HG03354 (cell line): ENCODE results near the gene RGR.

Experiments used
- ATAC-seq: cut with Tn5 transposase; IDR thresholded peaks from one replicate; pipeline ENCODE4 v1.9.1; 2021; ENCODE audit warnings: mild to moderate bottlenecking; ENCODE audit not compliant: unreplicated experiment, poor library complexity, severe bottlenecking

The RGR gene

GRCh38 chr10:84216834-84217233 is 28.0 kb upstream of the RGR start:
- ATAC-seq: no peak

- no peak for ATAC-seq
Measured at GRCh38 chr10:84217746-84218145, 27.1 kb upstream of the RGR start.

DNA sequence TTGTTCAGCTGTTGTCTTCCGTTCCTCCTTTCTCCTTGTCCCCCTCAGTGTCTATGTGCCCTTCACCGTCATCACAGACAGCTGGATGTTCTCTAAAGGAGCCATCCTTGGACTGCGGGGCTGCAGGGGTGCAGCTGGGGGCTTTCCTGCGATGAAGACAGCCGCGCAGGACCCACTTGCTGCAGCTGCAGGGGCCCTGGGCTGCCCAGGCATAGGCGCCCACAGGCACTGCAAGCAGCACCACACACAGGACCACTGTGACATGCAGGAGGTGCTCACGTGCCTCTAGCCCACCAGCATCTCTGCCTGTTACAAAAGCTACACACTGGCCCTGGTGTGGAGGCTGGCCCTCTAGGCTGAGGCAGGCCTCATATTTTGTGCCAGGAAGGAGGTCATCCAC is 22.9 kb upstream of the RGR start:
- no peak for ATAC-seq

DNA sequence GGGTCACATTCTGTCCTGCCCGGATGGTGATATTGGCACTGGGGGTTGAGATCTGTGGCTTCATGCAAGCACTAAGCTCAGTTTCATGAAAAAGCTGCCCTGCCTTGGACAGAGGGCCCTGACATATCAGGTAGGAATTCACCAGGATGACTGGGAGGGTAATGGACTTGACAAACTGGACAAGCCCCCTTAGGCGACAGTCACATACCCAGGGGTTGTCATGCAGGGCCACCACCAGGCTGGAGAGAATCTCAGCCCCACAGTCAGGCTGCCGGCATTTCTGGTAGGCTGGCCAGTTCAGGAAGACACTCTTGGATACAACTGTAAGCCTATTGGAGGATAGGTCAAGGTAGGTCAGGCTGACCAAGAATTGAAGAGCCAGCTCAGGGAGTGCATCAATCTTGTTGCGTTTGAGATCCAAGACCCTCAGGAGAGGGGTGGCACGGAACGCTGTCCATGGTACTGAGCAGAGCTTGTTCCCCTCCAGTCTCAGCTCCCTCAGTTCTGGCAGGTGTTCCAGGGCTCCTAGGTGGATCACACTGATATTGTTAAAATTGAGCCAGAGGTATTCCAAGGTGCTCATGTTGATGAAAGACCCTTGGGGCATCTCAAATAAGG is 20.3 kb upstream of the RGR start:
- no peak for ATAC-seq

DNA sequence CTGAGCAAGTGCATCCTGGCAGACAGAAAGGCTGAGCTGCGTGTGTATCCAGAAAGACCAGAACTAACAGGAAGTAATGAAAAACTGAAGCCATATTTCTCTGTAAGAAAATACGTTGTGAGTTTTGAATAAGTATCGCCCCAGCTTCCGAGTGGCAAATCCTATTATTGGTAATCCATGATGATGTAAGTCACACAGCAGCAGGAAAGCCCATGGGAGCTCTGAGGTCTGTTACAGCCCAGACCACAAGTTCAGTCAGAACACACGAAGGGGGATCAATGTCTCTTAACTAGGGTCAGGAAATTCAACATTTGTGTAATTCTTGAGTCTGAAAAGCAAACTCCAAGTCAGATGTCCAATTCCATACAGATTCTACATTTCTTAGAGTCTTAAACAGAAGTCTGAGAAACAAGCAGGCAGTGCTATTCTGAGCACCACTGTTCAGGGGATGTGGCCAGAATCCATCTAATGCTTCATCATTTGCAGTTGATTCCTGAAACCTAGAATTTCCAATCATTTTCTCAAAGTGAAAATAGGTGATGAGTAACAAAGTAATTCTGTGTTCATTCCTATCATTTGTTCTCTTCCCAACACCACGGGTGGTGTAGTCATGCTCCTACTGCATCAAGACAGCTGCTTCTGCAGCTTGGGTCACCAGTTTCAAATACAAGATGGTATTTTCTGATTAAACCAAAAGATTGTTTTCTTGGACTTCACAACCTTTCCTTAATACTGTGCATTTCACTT is 19.3 kb upstream of the RGR start, which contains the start of gene LRIT2:
Gene LRIT2 (minus strand): TSS at position 118 of the 747 bp plus-strand sequence. CDS start 24 bp downstream, at position 94.
- ATAC-seq: no peak

DNA sequence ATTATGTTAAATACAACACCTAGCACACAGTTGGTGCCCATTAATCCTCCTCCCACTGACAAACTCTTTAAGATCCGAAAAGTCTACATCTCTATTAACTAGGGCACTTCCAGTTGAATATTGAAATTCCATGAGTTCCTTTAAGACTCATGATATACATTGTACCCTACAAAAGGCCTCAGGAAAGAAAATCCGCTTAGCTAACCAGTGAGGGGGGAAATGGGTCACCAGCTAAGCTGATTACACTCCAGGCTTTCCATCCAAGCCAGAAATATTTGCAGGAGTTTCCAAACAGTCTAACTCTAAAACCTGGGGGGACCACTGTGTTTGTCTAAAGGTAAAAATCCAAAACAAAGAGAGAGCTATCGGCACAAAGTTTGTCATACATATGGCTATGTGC is 18.2 kb upstream of the RGR start:
- no peak for ATAC-seq

DNA sequence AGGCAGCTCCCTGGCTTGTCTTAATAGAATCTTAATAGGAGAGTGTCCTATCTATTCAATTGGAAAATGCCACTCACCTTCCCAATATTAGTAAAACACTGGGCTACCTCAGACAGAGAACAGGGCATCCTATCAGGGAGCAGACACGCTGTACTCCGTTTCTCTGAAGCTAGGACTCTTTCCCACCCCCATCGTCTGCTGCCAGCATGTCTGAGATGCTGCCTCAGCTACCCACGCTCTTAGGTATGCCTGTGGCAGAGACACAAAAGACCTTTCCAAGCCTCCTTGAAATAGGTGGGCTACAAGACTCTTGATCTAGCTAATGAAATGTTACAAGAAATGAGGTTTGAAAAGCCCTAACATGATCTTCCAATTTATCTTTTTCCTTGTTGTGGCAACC is 17.0 kb upstream of the RGR start:
- ATAC-seq: no peak

- no peak for ATAC-seq
Measured at GRCh38 chr10:84230359-84230758, 14.5 kb upstream of the RGR start.

- no peak for ATAC-seq
Measured at GRCh38 chr10:84232376-84232775, 12.5 kb upstream of the RGR start.

- ATAC-seq: no peak
Measured at GRCh38 chr10:84233940-84234339, 10.9 kb upstream of the RGR start.

DNA sequence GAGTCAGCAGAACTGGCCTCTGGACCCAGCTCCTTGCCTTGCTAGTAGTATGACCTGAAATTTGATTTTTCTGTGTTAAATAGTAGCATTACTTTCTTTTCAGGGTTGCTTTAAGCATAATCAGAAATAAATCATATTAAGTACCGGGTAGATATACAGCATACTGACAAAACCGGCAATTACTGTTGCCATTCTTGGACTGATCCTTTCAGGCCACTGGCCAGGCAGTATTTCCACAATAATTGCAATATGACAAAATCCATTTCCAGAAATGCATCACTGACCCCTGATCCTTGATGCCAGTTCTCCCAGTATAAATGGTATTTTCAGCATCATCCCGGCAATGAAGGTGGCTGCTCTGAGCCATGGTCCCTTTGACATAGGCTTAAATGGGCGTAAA is 10.4 kb upstream of the RGR start:
- ATAC-seq: no peak

GRCh38 chr10:84235096-84235495 is 9.8 kb upstream of the RGR start:
- no peak for ATAC-seq

DNA sequence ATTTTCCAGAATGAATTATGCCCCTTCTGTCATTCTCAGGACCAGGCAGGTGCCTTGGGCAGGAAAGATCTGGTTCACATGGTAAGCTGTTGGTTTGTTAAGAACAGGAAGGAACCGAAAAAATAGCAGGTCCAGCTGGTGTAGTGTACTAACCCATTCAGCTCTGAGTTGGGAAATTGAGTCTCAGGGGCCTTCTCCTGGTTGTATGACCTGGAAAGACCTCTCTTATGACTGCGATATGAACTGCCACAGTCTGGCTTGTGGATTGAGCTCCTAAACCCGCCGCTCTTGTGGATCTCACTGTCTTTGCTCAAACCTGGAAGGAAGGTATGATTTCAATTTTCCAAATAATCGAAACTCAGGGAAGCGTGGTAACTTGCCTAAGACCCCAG is 8.1 kb upstream of the RGR start:
- ATAC-seq: no peak

DNA sequence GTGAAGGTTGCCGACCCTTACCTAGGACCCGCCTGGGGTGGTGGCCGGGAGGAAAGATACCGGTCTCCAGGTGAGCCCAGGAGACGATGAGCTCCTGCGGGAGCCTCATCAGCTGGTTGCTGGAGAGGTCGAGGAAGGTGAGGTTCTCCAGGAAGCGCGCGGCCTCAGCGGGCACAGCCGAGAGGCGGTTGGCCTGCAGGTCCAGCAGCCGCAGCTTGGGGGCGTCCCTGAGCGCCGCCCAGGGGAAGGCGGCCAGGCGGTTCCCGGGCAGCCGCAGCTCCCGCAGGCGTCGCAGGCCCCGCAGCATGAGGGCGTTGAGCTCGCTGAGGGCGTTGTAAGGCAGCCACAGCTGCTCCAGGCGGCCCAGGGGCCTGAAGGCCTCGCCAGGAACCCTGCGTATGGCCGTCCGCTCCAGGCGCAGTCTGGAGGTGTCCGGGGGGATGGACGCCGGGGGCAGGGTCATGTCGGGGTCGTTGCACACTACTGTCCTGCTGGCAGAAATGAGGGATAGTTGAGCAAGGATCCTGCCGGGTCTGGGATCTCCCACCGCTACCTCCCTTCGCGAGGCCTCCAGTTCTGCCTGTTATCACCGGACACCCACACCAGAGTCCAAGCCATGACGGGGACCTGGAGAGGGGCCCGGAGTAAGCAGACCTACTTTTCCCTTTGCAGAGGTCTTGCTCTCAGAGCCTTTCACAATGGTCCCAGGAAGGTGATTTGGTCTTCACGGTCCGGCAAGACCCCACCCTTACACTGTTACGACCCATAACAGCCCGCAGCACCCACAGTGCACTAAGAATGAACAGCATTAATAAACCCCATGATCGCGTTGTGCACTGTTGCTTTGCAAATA is 7.4 kb upstream of the RGR start:
- no peak for ATAC-seq

DNA sequence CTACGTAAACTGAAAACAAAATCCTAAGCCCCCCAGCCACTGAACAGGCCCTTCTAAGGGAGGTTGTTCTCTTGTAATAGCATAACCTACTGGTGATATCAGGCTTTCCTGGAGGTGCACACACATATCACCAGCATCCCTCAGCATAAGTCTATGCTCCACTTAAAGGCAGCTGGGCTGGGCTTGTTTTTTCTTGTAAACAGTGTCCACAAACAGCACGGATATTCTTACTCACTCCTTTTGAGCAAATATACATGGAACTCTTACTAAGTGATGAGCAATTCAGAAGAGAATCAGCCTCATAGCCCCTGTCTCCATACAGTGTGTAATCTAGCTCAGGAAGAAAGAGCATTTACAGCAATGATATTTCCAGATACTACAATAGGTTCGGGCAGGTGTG is 5.9 kb upstream of the RGR start:
- no peak for ATAC-seq

DNA sequence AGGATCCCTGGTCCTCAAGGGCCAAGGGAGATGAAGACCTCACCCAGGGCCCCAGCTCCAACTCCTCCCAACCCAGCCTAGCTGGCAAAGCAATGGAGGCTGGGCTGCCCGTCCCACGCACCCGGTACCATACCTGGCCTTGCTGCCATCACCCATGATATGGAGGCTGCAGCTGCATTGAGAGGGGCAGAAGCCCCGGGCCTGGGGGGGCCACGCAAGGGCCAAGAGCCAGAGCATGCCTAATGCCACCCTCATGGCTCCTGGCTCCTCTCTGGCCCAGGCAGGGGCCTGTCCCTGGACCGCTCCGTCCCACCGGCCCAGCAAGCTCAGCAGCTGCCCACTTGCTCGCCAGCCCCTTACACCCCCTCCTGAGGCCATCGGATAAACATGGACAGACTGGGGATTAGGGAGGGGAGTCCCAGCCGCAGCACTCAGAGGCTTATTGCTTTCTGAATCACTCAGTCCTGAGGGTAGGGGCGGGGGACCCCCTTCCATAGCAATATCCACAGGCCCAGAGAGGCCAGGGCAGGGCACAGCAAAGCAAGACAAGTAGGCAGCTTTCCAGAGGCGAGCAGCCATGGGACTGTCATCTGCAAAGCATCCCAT is 3.6 kb upstream of the RGR start, which contains the start of gene LRIT1:
Gene LRIT1 (minus strand): TSS at position 362 of the 606 bp plus-strand sequence. CDS start 107 bp downstream, at position 255.
- no peak for ATAC-seq

DNA sequence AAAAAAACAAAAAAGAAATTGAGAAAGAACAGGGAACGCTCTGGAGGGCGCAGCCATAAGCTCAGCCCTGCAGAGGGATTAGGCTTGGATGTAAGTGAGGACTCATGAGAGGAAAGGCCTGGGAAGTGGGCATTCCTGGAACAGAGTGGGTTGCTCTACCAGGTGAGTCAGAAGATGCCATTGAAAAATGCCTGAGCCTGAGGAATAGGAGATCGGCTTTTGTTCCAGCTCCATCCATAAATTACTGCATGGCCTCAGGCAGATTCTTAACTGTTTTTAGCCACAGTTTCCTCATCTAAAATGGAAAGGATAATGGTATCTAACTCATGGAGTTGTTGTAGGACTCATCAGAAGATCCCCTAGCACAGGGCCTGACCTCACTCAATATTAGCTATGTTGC is 1.1 kb upstream of the RGR start:
- no peak for ATAC-seq

DNA sequence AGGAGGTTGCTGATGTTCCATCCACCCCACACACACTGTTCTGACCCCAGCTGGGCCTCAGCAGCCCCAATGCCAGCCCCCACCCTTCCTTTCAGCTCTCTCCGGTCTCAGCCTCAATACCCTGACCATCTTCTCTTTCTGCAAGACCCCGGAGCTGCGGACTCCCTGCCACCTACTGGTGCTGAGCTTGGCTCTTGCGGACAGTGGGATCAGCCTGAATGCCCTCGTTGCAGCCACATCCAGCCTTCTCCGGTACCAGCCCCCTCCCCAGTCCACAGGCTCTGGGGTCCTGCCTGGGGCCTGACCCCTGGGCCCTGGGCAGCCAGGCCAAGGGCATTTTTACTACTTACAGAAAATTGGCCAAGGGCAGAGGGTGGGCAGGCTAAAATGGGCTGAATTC is 2.6 kb downstream of the RGR start:
- no peak for ATAC-seq

DNA sequence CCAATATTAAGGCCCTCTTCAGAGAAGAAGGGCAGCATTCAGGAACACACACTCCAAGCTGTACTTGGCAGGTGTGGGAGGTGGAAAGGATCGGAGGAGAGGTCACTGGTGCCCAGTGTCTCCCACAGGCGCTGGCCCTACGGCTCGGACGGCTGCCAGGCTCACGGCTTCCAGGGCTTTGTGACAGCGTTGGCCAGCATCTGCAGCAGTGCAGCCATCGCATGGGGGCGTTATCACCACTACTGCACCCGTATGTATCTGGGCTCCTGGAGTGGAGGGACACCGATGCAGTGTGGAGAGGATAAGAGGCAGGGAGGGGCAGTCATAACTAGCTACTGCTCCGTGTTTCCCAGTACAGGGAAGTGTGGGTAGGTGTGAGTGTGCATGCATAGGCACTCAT is 3.9 kb downstream of the RGR start:
- ATAC-seq: no peak
